Activated CD4-positive, alpha-beta T cell treated with anti-CD3 and anti-CD28 coated beads, Interleukin-2, amount 10 ng/mL, durations not matched to agents 7 days and 5 days (primary cell): ENCODE results near the gene NLN. TPM values are rescaled to one million over a fixed set of nuclear protein-coding genes. Genes with fewer than 3 reads are reported as not detected.

Experiments used
- CTCF ChIA-PET: fragments of 350-600 bp; sonication (Branson Sonifier 250); formaldehyde crosslinking; loops from one replicate; lab custom pipeline; 2021; ENCODE audit warnings: antibody characterized with exemption; lab: Charles Lee
- POLR2A ChIA-PET: fragments of 350-600 bp; sonication (Branson Sonifier 250); formaldehyde crosslinking; loops from one replicate; lab custom pipeline; 2021; ENCODE audit warnings: antibody characterized with exemption; lab: Charles Lee
- DNase-seq: peaks from one replicate; pipeline ENCODE4 v3.0.0-alpha.2; 2020
- H3K27ac Mint-ChIP-seq: one replicate; pipeline ENCODE4 v1.8.0; 2021; ENCODE audit warnings: mild to moderate bottlenecking, moderate library complexity, mixed read lengths
- H3K27me3 Mint-ChIP-seq: one replicate; pipeline ENCODE4 v1.8.0; 2021; ENCODE audit warnings: mixed read lengths
- H3K36me3 Mint-ChIP-seq: one replicate; pipeline ENCODE4 v1.8.0; 2021; ENCODE audit warnings: low read depth, mixed read lengths
- H3K4me1 Mint-ChIP-seq: one replicate; pipeline ENCODE4 v1.8.0; 2021; ENCODE audit warnings: mixed read lengths
- H3K4me3 Mint-ChIP-seq: one replicate; pipeline ENCODE4 v1.8.0; 2021; ENCODE audit warnings: mild to moderate bottlenecking, moderate library complexity, mixed read lengths
- H3K9me3 Mint-ChIP-seq: one replicate; pipeline ENCODE4 v1.8.0; 2021; ENCODE audit warnings: mixed read lengths
- total RNA-seq, 2 experiments: library from RNA; stranded (reverse); gene quantifications; one replicate each; pipeline ENCODE4 v1.2.3, GENCODE V29; 2021

Gene NLN
- total RNA-seq, 2 experiments from 2014 or later, result 11.0 to 12.4 TPM

- no peak overlapping the region for H3K27ac Mint-ChIP-seq
- CTCF ChIA-PET, result interaction anchor here (0.5 to 1.3 kb wide), 4 partner anchors 9 to 255 kb away, joined by 3 to 5 read pairs (median 4); no protein-coding TSS in a partner anchor
Measured at GRCh38 chr5:65819905-65820240, 97.9 kb downstream of the NLN start.

DNA sequence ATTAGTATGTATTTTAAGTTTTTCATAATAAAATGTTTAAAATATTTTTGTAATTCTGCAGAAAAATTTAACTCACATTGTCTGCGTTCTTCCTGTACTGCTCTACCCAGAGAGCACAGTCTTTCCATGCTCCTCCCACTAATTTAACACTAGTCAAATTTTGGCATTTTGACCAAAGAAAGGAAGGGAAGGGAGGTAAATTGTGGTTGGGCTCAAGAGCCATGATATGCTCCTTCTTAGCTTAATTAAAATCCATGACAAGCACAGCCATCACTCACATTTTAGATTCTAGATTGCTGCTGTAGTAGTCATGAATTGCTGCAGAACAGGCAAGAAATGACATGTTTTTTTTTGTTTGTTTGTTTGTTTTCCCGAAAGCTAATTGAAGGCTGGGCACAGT, 98.4 kb downstream of the NLN start:
- H3K36me3 Mint-ChIP-seq, result peaks cover 10% of the 10 kb centered on the region
- ChIA-PET CTCF (interaction anchor here (0.5 kb wide), 1 partner anchor 192 kb away, joined by 3 read pairs; no protein-coding TSS in a partner anchor), POLR2A (interaction anchor here (0.6 kb wide), 1 partner anchor 15 kb away, joined by 3 read pairs; no protein-coding TSS in a partner anchor)
- H3K27ac Mint-ChIP-seq, result no peak overlapping the region
- peaks cover 17% of the 10 kb centered on the region for H3K4me1 Mint-ChIP-seq
- no peaks in the 10 kb centered on the region for H3K9me3 Mint-ChIP-seq
- H3K27me3 Mint-ChIP-seq, result no peaks in the 10 kb centered on the region
- DNase-seq, result no peak
- no peak overlapping the region for H3K4me3 Mint-ChIP-seq

More at GRCh38 chr5:65819905-65820240, 97.9 kb downstream of the NLN start:
- Mint-ChIP-seq H3K36me3 (peaks cover 10% of the 10 kb centered on the region), H3K4me3 (no peak overlapping the region), H3K9me3 (no peaks in the 10 kb centered on the region), H3K27me3 (no peaks in the 10 kb centered on the region), H3K4me1 (peaks cover 14% of the 10 kb centered on the region)
- POLR2A ChIA-PET, result no interaction called here
- no peak for DNase-seq

DNA sequence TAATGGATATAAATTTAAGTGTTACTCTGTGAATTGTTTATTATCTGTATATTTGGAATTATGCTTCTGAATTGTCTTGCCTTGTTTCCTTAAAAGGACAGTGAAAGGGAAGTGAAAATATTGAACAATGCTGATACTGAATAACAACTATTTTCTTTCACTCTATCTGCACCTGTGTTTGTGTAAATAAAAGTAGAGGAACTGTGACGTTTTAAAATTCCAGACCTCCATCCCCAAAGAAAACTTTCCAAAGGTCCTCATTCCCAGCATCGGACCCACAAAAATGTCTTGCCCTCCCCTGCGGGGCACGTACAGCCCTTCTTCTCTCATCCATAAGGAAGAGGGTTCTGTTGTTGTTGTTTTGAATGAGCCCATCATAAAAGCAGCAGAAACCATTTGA, 100.0 kb downstream of the NLN start:
- ChIA-PET CTCF (no interaction called here), POLR2A (no interaction called here)
- H3K27ac Mint-ChIP-seq, result no peak overlapping the region
- H3K9me3 Mint-ChIP-seq, result no peaks in the 10 kb centered on the region
- H3K36me3 Mint-ChIP-seq, result peaks cover 2% of the 10 kb centered on the region
- no peak overlapping the region for H3K4me3 Mint-ChIP-seq
- H3K4me1 Mint-ChIP-seq, result peaks cover 27% of the 10 kb centered on the region
- no peak for DNase-seq
- H3K27me3 Mint-ChIP-seq, result no peaks in the 10 kb centered on the region

DNA sequence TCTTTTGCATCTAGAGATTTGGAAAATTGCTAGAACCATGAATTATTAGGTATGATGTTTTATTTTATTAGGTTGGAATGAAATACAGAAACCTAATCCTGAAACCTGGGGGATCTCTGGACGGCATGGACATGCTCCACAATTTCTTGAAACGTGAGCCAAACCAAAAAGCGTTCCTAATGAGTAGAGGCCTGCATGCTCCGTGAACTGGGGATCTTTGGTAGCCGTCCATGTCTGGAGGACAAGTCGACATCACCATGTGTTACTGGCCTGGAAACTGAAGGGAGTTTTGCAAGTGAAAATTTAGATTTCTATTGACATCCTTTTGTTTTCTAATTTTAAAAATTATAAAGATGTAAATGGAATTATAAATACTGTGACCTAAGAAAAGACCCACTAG, 100.7 kb downstream of the NLN start:
- Mint-ChIP-seq H3K27me3 (no peaks in the 10 kb centered on the region), H3K9me3 (no peaks in the 10 kb centered on the region), H3K36me3 (peaks cover 2% of the 10 kb centered on the region), H3K27ac (no peak overlapping the region), H3K4me3 (no peak overlapping the region), H3K4me1 (peaks cover 27% of the 10 kb centered on the region)
- POLR2A ChIA-PET, result no interaction called here
- CTCF ChIA-PET, result no interaction called here
- DNase-seq, result no peak

GRCh38 chr5:65823204-65823603, 101.2 kb downstream of the NLN start:
- H3K4me1 Mint-ChIP-seq, result peaks cover 27% of the 10 kb centered on the region
- CTCF ChIA-PET, result no interaction called here
- POLR2A ChIA-PET, result no interaction called here
- H3K9me3 Mint-ChIP-seq, result no peaks in the 10 kb centered on the region
- H3K27ac Mint-ChIP-seq, result no peak overlapping the region
- H3K27me3 Mint-ChIP-seq, result no peaks in the 10 kb centered on the region
- DNase-seq, result no peak
- peaks cover 2% of the 10 kb centered on the region for H3K36me3 Mint-ChIP-seq
- no peak overlapping the region for H3K4me3 Mint-ChIP-seq

DNA sequence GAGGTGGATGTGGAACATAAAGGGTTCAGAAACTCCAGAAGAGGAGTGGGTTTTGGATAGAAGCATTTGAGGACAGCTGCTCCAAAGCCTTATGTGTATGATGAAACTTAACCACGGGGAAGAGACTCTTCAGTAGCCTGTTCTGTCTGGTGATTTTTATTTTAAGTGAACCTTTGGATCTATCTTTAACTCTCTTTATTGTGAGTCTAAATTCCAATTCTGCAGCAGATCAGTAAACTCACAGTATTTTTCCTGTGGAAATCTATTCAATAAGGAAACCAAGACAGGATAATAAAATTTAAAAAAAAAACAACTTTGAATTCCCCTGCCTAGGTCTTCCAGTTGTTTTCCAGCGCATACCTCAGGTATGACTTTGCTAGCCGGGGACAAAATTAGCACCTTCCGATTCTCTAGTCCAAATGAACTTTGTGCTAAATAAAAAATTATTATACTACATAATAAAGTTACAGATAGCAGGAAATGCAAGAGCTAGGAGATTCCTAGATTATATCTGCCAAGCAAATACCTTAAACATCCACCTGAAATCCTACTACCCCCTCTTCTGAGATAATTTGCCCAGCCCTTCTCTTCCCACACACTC, 101.9 kb downstream of the NLN start:
- H3K4me3 Mint-ChIP-seq, result no peak overlapping the region
- H3K9me3 Mint-ChIP-seq, result no peaks in the 10 kb centered on the region
- ChIA-PET POLR2A (no interaction called here), CTCF (no interaction called here)
- H3K4me1 Mint-ChIP-seq, result peaks cover 27% of the 10 kb centered on the region
- no peak overlapping the region for H3K27ac Mint-ChIP-seq
- no peaks in the 10 kb centered on the region for H3K27me3 Mint-ChIP-seq
- DNase-seq, result no peak
- peaks cover 2% of the 10 kb centered on the region for H3K36me3 Mint-ChIP-seq

- peaks cover 15% of the 10 kb centered on the region for H3K4me1 Mint-ChIP-seq
- no peaks in the 10 kb centered on the region for H3K9me3 Mint-ChIP-seq
- H3K4me3 Mint-ChIP-seq, result no peak overlapping the region
- CTCF ChIA-PET, result interaction anchor here (0.6 to 1.0 kb wide), 3 partner anchors 10 to 764 kb away, joined by 3 read pairs; no protein-coding TSS in a partner anchor
- no peaks in the 10 kb centered on the region for H3K27me3 Mint-ChIP-seq
- no peak overlapping the region for H3K27ac Mint-ChIP-seq
- POLR2A ChIA-PET, result no interaction called here
- DNase-seq, result no peak
- peaks cover 2% of the 10 kb centered on the region for H3K36me3 Mint-ChIP-seq
Measured at GRCh38 chr5:65825408-65826328, 103.7 kb downstream of the NLN start.

GRCh38 chr5:65828022-65828896, 106.3 kb downstream of the NLN start:
- DNase-seq, result no peak
- H3K36me3 Mint-ChIP-seq, result no peaks in the 10 kb centered on the region
- POLR2A ChIA-PET, result no interaction called here
- no peaks in the 10 kb centered on the region for H3K27me3 Mint-ChIP-seq
- H3K4me1 Mint-ChIP-seq, result peaks cover 18% of the 10 kb centered on the region
- CTCF ChIA-PET, result interaction anchor here (0.8 kb wide), 1 partner anchor 64 kb away, joined by 3 read pairs; no protein-coding TSS in a partner anchor
- H3K9me3 Mint-ChIP-seq, result no peaks in the 10 kb centered on the region
- no peak overlapping the region for H3K27ac Mint-ChIP-seq
- no peak overlapping the region for H3K4me3 Mint-ChIP-seq

GRCh38 chr5:65830856-65831255, 108.9 kb downstream of the NLN start:
- no peak for DNase-seq
- H3K9me3 Mint-ChIP-seq, result no peaks in the 10 kb centered on the region
- CTCF ChIA-PET, result no interaction called here
- POLR2A ChIA-PET, result no interaction called here
- peaks cover 8% of the 10 kb centered on the region for H3K4me1 Mint-ChIP-seq
- no peaks in the 10 kb centered on the region for H3K27me3 Mint-ChIP-seq
- no peaks in the 10 kb centered on the region for H3K36me3 Mint-ChIP-seq
- no peak overlapping the region for H3K27ac Mint-ChIP-seq
- no peak overlapping the region for H3K4me3 Mint-ChIP-seq

DNA sequence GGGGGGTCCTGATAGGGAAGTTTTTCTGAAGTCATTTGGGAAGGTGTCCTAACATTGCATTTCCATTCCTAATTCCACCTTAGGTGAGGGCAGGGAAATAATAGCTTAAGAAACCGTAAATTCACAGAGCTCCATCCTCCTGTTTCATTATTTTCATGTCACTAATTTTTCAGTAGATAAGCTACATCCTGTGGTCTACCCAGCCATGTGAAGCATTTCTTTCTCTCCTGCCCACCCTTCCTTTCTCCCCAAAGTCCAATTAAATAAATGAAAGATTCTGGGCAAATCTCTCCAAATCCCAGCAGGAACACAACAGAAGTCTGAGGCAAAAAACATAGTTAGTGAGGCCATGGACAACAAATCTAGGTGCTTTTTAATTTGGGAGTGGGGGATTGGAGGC, 109.3 kb downstream of the NLN start:
- Mint-ChIP-seq H3K4me3 (no peak overlapping the region), H3K4me1 (peaks cover 4% of the 10 kb centered on the region), H3K27ac (no peak overlapping the region), H3K36me3 (no peaks in the 10 kb centered on the region), H3K27me3 (no peaks in the 10 kb centered on the region), H3K9me3 (no peaks in the 10 kb centered on the region)
- DNase-seq, result no peak
- CTCF ChIA-PET, result interaction anchor here (0.7 to 1.3 kb wide), 2 partner anchors 12 to 531 kb away, joined by 3 to 5 read pairs; no protein-coding TSS in a partner anchor
- POLR2A ChIA-PET, result interaction anchor here (0.7 kb wide), 1 partner anchor 410 kb away, joined by 11 read pairs; no protein-coding TSS in a partner anchor

GRCh38 chr5:65832152-65832551, 110.1 kb downstream of the NLN start:
- no peaks in the 10 kb centered on the region for H3K27me3 Mint-ChIP-seq
- no peak overlapping the region for H3K4me3 Mint-ChIP-seq
- no peaks in the 10 kb centered on the region for H3K9me3 Mint-ChIP-seq
- DNase-seq, result no peak
- no peak overlapping the region for H3K27ac Mint-ChIP-seq
- no peaks in the 10 kb centered on the region for H3K36me3 Mint-ChIP-seq
- peaks cover 2% of the 10 kb centered on the region for H3K4me1 Mint-ChIP-seq
- CTCF ChIA-PET, result interaction anchor here (0.9 to 1.3 kb wide), 2 partner anchors 13 to 262 kb away, joined by 3 to 5 read pairs; no protein-coding TSS in a partner anchor
- POLR2A ChIA-PET, result no interaction called here

DNA sequence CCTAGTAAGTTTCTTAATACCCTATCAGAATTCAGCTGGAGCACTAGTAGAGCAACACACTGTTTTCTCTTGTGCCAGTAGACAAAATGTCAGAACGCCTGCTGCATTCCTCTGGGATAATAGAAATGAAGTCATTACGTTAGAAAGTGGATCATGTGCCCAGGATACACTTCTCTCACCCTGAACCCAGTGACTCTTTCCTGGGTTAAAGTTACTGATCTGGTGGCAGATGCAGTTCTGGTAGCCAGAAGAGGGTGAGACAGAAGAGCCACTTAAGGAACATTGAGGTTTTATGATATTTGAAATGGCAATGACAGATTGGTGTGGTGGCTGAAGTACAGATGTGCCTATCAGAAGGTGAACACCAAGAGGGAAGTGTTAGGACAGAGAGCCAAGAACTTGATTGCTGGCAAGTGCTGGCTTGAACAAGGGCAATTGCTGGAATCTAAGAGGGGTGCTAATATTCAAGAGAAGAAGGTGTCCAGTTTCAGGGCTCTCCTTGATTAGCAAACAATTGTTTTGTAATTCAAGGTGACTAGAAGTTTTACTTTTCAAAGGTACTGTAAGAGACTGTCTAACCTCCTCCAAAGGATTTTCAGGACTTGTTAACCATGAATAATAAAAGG, 110.7 kb downstream of the NLN start:
- peaks cover 2% of the 10 kb centered on the region for H3K4me1 Mint-ChIP-seq
- H3K4me3 Mint-ChIP-seq, result no peak overlapping the region
- H3K9me3 Mint-ChIP-seq, result no peaks in the 10 kb centered on the region
- ChIA-PET CTCF (interaction anchor here (0.7 to 1.3 kb wide), 3 partner anchors 14 to 1130 kb away, joined by 3 to 5 read pairs (median 3); no protein-coding TSS in a partner anchor), POLR2A (no interaction called here)
- H3K27me3 Mint-ChIP-seq, result no peaks in the 10 kb centered on the region
- DNase-seq, result no peak
- no peak overlapping the region for H3K27ac Mint-ChIP-seq
- no peaks in the 10 kb centered on the region for H3K36me3 Mint-ChIP-seq
